HUES48 (cell line): Measurements from ENCODE around the gene RAB9A.

Experiments
- H3K27ac ChIP-seq: one replicate; pipeline ENCODE4 v1.7.0; 2013; ENCODE audit warnings: low read depth, low read length, inconsistent platforms
- H3K27me3 ChIP-seq: 2 replicates; pipeline ENCODE4 v1.6.1; 2013; ENCODE audit warnings: mild to moderate bottlenecking, low read length; ENCODE audit not compliant: control insufficient read depth, insufficient read depth
- H3K36me3 ChIP-seq: 2 replicates; pipeline ENCODE4 v1.6.1; 2013; ENCODE audit warnings: low read length; ENCODE audit not compliant: control insufficient read depth, insufficient read depth
- H3K4me1 ChIP-seq: 2 replicates; pipeline ENCODE4 v1.6.1; 2013; ENCODE audit warnings: mild to moderate bottlenecking, low read length; ENCODE audit not compliant: control insufficient read depth, insufficient read depth
- H3K4me3 ChIP-seq: 2 replicates; pipeline ENCODE4 v1.5.1; 2013; ENCODE audit warnings: mild to moderate bottlenecking, low read depth, low read length
- H3K9ac ChIP-seq: 2 replicates; pipeline ENCODE4 v1.6.1; 2013; ENCODE audit warnings: mild to moderate bottlenecking, low read depth, low read length, moderate library complexity
- H3K9me3 ChIP-seq: 2 replicates; pipeline ENCODE4 v1.6.1; 2013; ENCODE audit warnings: low read length; ENCODE audit not compliant: control insufficient read depth, insufficient read depth

The RAB9A gene

DNA sequence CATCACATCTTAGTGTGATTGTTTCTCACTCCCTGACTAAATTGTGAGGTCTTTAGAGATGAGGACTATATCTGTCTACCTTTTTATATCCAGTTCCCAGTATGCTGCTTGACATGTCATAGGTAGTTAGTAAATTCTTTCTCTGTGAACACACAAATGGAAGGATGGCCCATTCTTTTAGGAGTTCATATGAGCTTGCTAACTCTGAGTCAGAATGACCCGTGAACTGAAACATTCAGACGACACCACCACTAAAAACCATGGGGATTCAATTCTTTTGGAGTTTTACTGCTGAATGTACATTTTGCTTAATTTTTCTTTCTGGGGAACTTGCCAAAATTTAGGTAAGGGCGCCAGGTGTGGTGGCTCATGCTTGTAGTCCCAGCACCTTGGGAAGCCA lies 59.6 kb downstream of the RAB9A start:
- Histone ChIP-seq H3K4me1 (0 out of 2 replicates have a peak, but pooled peaks cover 2% of the 10 kb centered on the region), H3K36me3 (peaks cover 88% of the 10 kb centered on the region), H3K9ac (no peak overlapping the region), H3K27ac (no peak overlapping the region), H3K27me3 (no peaks in the 10 kb centered on the region), H3K4me3 (no peak overlapping the region), H3K9me3 (no peaks in the 10 kb centered on the region)

DNA sequence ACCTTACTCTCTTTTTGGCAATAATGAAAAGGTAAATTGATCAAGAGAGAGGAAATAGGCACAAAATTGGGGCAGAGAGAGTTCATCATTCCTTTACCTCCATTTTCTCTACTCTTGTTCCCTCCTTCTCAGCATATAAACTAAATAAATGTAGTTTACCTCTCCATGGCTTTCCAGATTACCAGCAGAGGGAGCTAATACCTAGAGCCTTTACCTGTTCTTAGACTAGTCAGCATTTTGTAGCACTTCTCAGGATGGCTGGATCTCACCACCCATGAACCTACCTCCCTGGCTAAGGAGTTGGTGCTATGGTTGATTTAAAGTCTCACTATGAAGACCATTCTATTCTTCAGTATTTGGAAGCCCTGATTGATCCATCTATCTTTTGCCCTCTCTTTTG lies 61.3 kb downstream of the RAB9A start:
- Histone ChIP-seq H3K9me3 (no peaks in the 10 kb centered on the region), H3K27me3 (no peaks in the 10 kb centered on the region), H3K4me3 (no peak overlapping the region), H3K4me1 (0 out of 2 replicates have a peak, but pooled peaks cover 2% of the 10 kb centered on the region), H3K36me3 (peaks cover 81% of the 10 kb centered on the region), H3K9ac (no peak overlapping the region), H3K27ac (no peak overlapping the region)

DNA sequence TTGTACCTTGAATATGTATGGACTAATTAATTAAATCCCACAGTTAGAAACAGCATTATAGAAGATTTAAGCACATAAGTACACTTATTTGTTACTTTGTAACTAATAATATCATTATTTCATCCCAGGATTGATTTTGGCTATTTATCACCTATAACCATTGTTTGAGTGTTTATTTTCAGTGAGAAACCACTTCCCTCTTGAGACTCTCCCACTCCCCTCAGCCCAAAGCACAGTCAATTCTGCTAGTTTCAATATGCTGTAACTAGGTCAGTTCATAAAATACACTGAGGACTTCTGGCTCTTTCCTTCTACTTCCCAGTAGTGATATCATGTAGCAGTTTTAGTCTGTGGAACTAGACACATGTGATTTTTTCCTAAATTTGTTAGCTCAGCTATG lies 61.9 kb downstream of the RAB9A start:
- Histone ChIP-seq H3K4me3 (no peak overlapping the region), H3K9me3 (no peaks in the 10 kb centered on the region), H3K27ac (no peak overlapping the region), H3K36me3 (peaks cover 79% of the 10 kb centered on the region), H3K9ac (no peak overlapping the region), H3K27me3 (no peaks in the 10 kb centered on the region), H3K4me1 (0 out of 2 replicates have a peak, but pooled peaks cover 2% of the 10 kb centered on the region)

DNA sequence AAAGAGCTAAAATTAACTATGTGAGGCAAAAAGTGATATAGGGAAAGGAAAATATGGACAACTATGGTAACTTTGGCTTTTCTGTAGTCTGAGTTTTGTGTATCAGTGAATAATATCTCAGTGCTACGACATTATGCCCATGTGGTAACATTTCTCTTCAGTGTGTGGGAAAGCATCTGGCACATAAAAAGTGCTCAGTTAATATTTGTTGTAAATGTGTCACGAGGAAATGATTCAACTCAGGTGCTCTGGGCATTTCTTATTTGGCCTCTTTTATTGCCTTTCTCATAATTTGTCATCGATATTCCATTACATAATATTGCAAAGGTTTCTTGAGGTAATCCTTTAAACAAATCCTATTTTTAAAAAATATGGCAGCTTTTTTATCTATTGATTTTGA lies 63.2 kb downstream of the RAB9A start:
- Histone ChIP-seq H3K27me3 (no peaks in the 10 kb centered on the region), H3K36me3 (peaks cover 74% of the 10 kb centered on the region), H3K27ac (no peak overlapping the region), H3K9me3 (no peaks in the 10 kb centered on the region), H3K4me3 (no peak overlapping the region), H3K4me1 (peaks cover 14% of the 10 kb centered on the region), H3K9ac (no peak overlapping the region)

DNA sequence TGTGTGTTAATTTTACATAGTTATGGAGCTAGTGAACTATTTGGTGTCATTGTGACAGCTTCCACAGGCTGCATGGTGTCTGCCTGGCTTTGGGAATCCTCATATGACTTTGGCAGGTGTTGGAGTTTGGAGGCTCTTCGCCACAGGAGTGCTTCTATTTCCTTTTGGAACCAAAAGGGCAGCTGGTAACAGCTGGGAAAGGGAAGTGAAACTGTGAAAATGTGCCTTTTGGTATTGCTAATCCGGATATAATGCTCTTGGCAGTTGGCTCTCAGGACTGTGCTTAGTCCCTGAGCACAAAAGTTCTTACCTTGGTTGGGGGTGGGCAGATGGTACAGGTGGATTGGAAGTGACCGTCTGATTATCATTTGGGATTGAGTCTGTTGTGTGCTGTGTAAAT lies 63.7 kb downstream of the RAB9A start:
- Histone ChIP-seq H3K9me3 (no peaks in the 10 kb centered on the region), H3K36me3 (peaks cover 74% of the 10 kb centered on the region), H3K4me1 (peaks cover 17% of the 10 kb centered on the region), H3K4me3 (no peak overlapping the region), H3K27ac (no peak overlapping the region), H3K9ac (no peak overlapping the region), H3K27me3 (no peaks in the 10 kb centered on the region)

DNA sequence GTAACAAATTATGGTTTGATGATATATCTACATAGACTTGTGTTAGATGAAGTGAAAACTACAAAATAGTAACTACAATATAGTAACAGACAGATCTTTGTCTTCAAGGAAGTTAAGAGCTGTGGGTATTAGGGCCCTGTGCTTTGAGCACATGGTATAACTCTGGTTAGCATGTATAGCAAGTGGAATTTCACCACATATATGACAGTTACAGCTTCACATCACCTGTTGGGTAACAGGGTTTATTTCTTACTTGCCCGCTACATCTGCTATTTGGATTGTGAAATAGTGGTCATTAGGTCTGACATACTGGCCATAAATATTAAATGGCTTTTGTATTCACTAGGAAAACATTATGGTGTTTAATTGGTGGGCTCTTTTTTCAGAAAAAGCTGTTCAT lies 65.8 kb downstream of the RAB9A start:
- no peak overlapping the region for H3K27ac ChIP-seq
- no peaks in the 10 kb centered on the region for H3K27me3 ChIP-seq
- no peak overlapping the region for H3K9ac ChIP-seq
- H3K4me1 ChIP-seq, result peaks cover 17% of the 10 kb centered on the region
- H3K4me3 ChIP-seq, result no peak overlapping the region
- H3K9me3 ChIP-seq, result no peaks in the 10 kb centered on the region
- peaks cover 75% of the 10 kb centered on the region for H3K36me3 ChIP-seq

DNA sequence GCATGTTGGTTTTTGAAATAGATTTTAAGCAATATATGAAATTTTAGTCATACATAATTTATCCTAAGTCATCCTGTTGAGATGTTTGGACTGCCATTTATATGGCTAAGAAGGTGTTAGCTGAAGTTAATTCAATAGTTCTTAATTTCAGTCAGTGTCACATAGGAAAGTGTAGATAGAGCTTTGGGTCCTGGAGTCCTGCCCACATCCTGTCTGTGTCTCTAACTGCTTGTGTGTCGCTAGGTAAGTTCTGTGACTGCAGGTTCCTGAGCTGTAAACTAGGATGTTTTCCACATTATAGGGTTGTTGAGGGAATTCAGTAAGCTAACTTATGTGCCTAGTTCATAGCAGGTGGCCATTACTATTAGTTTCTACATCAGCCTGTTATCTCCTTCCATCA lies 66.3 kb downstream of the RAB9A start:
- peaks cover 78% of the 10 kb centered on the region for H3K36me3 ChIP-seq
- no peak overlapping the region for H3K27ac ChIP-seq
- H3K9ac ChIP-seq, result no peak overlapping the region
- no peaks in the 10 kb centered on the region for H3K27me3 ChIP-seq
- no peak overlapping the region for H3K4me3 ChIP-seq
- H3K9me3 ChIP-seq, result no peaks in the 10 kb centered on the region
- H3K4me1 ChIP-seq, result peaks cover 22% of the 10 kb centered on the region

DNA sequence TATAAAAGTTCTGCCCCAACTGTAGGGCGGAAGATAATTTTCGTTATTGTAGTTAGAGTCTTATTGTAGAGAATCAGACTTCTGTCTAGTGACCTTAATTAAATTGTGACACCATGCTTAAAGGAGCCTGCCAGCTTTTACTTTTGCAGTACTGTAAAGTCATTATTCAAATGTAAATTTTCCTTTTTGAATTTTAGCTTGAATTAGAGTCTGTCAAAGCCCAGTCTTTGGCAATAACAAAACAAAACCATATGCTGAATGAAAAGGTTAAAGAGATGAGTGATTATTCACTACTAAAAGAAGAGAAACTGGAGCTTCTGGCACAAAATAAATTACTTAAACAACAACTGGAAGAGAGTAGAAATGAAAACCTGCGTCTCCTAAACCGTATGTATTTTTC lies 67.5 kb downstream of the RAB9A start:
- Histone ChIP-seq H3K9me3 (no peaks in the 10 kb centered on the region), H3K27me3 (no peaks in the 10 kb centered on the region), H3K4me3 (no peak overlapping the region), H3K9ac (no peak overlapping the region), H3K36me3 (peaks cover 77% of the 10 kb centered on the region), H3K27ac (no peak overlapping the region), H3K4me1 (peaks cover 31% of the 10 kb centered on the region)

DNA sequence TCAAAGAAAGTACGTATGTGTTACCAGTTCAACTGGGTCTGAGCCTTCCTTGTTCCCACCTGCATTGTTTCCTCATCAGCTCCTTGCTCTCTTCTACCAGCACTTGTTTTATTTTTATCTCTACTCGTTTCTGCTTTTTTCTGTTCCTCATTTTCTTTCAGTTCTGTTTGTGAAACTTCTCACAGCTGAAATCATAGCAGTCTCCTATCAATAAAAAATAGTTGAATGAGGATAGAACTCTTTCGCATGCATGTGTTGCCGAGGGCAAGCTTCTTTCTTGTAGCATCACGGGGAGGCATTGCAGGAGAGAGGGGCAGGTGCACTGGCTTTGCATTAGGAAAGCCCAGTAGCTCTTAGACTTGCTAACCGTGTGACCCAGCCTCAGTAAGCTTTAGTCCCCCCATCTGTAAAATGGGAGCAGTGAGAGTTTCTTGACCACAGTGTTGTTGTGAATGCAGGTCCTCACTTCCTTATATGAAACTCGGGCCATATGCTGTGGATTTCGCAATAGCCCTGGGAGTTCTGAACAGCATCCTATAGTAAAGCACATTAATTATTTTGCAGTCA lies 70.3 kb downstream of the RAB9A start:
- Histone ChIP-seq H3K9me3 (no peaks in the 10 kb centered on the region), H3K9ac (no peak overlapping the region), H3K36me3 (peaks cover 66% of the 10 kb centered on the region), H3K4me3 (no peak overlapping the region), H3K27ac (no peak overlapping the region), H3K4me1 (peaks cover 58% of the 10 kb centered on the region), H3K27me3 (no peaks in the 10 kb centered on the region)
